Measurements from ENCODE around the gene SKOR1.

DNA sequence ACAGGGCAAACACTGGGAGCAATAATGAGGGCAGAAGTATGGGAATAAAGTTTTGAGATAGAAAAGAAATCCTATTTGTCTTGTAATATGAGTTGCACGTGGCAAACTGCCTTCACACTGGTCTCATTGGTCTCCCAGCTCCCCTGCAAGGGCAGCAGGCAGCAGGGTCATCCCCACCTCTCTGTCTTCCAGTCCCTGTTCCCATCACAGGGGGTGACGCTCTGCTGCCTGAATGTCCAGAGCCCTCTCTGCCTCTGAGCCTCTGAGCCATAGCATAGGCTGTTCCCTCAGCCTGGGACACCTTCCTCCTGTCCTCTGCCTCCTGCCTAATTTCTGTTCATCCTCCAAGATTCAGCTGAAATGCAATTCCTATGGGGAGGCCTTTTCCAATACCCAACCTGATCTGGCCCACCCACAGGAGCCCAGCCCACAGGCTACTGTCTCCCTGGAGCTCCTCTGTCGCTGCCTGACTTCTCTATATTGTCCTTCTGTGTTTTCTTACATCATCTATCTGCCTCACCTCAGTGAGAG, 12.1 kb upstream of the SKOR1 start:
- TF ChIP-seq EZH2 (IDR thresholded peaks at IDR 0.05; ENCODE audit: borderline replicate concordance) = no peak
- no peak for TF ChIP-seq CTCF (IDR thresholded peaks at IDR 0.05; ENCODE audit: poor library complexity)
- no peak for TF ChIP-seq EZH2phosphoT487 (IDR thresholded peaks at IDR 0.05; ENCODE audit: low read depth, severe bottlenecking, unreplicated experiment)
